ENCODE data around the gene PPP3CA.
A peak's percentile ranks its signal among the peaks of the same experiment; 100 is the strongest.

Gene PPP3CA

GRCh38 chr4:101040776-101041175 lies 306.6 kb downstream of the PPP3CA start:
- Histone ChIP-seq H3K9me3 (ENCODE audit: control insufficient read depth, insufficient read depth, low read length) (no peaks in the 10 kb centered on the region), H3K27me3 (ENCODE audit: control insufficient read depth, insufficient read depth, low read length) (no peaks in the 10 kb centered on the region), H3K36me3 (ENCODE audit: control insufficient read depth, insufficient read depth, low read length) (no peaks in the 10 kb centered on the region), H3K4me3 (ENCODE audit: low read depth, low read length) (no peak overlapping the region), H3K9ac (ENCODE audit: low read depth, low read length) (no peak overlapping the region), H3K4me1 (ENCODE audit: control insufficient read depth, insufficient read depth, low read length) (peaks cover 9% of the 10 kb centered on the region)

GRCh38 chr4:101039367-101039766 lies 308.0 kb downstream of the PPP3CA start:
- H3K4me3 ChIP-seq (ENCODE audit: low read depth, low read length) = no peak overlapping the region
- H3K27me3 ChIP-seq (ENCODE audit: control insufficient read depth, insufficient read depth, low read length) = no peaks in the 10 kb centered on the region
- no peaks in the 10 kb centered on the region for H3K9me3 ChIP-seq (ENCODE audit: control insufficient read depth, insufficient read depth, low read length)
- H3K4me1 ChIP-seq (ENCODE audit: control insufficient read depth, insufficient read depth, low read length) = peaks cover 3% of the 10 kb centered on the region
- no peak overlapping the region for H3K9ac ChIP-seq (ENCODE audit: low read depth, low read length)
- H3K36me3 ChIP-seq (ENCODE audit: control insufficient read depth, insufficient read depth, low read length) = no peaks in the 10 kb centered on the region

GRCh38 chr4:101037938-101038413 lies 309.4 kb downstream of the PPP3CA start:
- Histone ChIP-seq H3K9me3 (ENCODE audit: control insufficient read depth, insufficient read depth, low read length) (no peaks in the 10 kb centered on the region), H3K36me3 (ENCODE audit: control insufficient read depth, insufficient read depth, low read length) (no peaks in the 10 kb centered on the region), H3K9ac (ENCODE audit: low read depth, low read length) (no peak overlapping the region), H3K4me1 (ENCODE audit: control insufficient read depth, insufficient read depth, low read length) (peaks cover 10% of the 10 kb centered on the region), H3K4me3 (ENCODE audit: low read depth, low read length) (no peak overlapping the region), H3K27me3 (ENCODE audit: control insufficient read depth, insufficient read depth, low read length) (no peaks in the 10 kb centered on the region)

DNA sequence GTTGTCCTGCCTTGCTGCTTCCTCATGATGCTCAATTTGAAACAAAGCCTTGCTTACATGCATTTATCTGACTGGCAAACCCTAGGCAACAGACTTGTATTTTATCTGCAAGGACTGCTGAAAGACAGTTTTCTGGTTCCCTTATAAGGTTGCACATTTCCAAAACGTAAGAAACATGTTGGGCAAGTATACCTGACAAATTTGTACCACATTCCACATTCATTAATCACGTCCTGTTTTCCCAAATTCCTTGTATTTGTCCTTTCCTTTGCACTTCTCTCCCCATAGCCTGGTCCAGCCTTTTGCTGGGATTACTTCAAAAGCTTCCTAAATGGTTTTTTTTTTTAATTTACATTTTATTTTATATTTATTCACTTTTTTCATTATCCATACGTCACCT lies 310.1 kb downstream of the PPP3CA start:
- peaks cover 16% of the 10 kb centered on the region for H3K4me1 ChIP-seq (ENCODE audit: control insufficient read depth, insufficient read depth, low read length)
- no peaks in the 10 kb centered on the region for H3K9me3 ChIP-seq (ENCODE audit: control insufficient read depth, insufficient read depth, low read length)
- H3K27me3 ChIP-seq (ENCODE audit: control insufficient read depth, insufficient read depth, low read length) = no peaks in the 10 kb centered on the region
- H3K9ac ChIP-seq (ENCODE audit: low read depth, low read length) = no peak overlapping the region
- no peak overlapping the region for H3K4me3 ChIP-seq (ENCODE audit: low read depth, low read length)
- no peaks in the 10 kb centered on the region for H3K36me3 ChIP-seq (ENCODE audit: control insufficient read depth, insufficient read depth, low read length)

DNA sequence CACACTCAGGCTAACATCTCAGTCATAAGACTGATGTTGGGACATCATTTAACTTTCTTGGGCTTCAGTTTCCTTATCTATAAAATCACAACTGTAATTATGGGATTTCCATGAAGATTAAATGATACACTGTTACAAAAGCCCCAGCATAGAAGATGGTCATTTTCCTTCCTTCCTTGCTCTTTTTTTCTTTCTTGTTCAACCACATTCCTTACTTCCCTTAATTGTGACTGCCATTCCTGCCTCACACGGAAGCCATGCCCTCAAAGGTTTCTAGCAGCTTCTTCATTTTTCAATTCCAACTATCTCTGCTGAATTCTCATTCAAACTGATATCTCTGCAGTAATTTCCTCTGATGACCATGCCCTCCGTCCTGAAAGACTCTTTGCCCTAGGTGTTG lies 311.8 kb downstream of the PPP3CA start:
- H3K4me3 ChIP-seq (ENCODE audit: low read depth, low read length) = no peak overlapping the region
- H3K4me1 ChIP-seq (ENCODE audit: control insufficient read depth, insufficient read depth, low read length) = peaks cover 13% of the 10 kb centered on the region
- no peaks in the 10 kb centered on the region for H3K36me3 ChIP-seq (ENCODE audit: control insufficient read depth, insufficient read depth, low read length)
- H3K9ac ChIP-seq (ENCODE audit: low read depth, low read length) = no peak overlapping the region
- no peaks in the 10 kb centered on the region for H3K27me3 ChIP-seq (ENCODE audit: control insufficient read depth, insufficient read depth, low read length)
- no peaks in the 10 kb centered on the region for H3K9me3 ChIP-seq (ENCODE audit: control insufficient read depth, insufficient read depth, low read length)

DNA sequence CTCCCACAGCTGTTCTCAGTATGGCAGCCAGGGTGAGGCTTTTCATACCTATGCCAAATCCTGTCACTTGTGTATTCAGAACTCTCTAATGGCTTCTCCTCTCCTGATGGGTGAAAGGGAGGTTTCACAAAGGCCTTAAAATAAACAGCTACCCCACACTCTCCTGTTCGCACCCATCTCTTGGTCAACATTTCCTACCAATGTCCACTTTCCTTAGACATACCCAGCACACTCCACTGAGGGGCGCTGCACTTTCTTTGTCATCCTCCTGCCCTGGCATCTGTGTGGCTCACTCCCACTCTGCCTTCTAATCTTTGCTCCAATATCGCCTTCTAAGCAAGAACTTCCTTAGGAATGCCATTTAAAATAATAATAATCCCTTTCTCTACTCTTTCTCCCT lies 313.3 kb downstream of the PPP3CA start:
- H3K9ac ChIP-seq (ENCODE audit: low read depth, low read length) = no peak overlapping the region
- peaks cover 19% of the 10 kb centered on the region for H3K4me1 ChIP-seq (ENCODE audit: control insufficient read depth, insufficient read depth, low read length)
- no peaks in the 10 kb centered on the region for H3K9me3 ChIP-seq (ENCODE audit: control insufficient read depth, insufficient read depth, low read length)
- no peaks in the 10 kb centered on the region for H3K27me3 ChIP-seq (ENCODE audit: control insufficient read depth, insufficient read depth, low read length)
- no peaks in the 10 kb centered on the region for H3K36me3 ChIP-seq (ENCODE audit: control insufficient read depth, insufficient read depth, low read length)
- H3K4me3 ChIP-seq (ENCODE audit: low read depth, low read length) = no peak overlapping the region

DNA sequence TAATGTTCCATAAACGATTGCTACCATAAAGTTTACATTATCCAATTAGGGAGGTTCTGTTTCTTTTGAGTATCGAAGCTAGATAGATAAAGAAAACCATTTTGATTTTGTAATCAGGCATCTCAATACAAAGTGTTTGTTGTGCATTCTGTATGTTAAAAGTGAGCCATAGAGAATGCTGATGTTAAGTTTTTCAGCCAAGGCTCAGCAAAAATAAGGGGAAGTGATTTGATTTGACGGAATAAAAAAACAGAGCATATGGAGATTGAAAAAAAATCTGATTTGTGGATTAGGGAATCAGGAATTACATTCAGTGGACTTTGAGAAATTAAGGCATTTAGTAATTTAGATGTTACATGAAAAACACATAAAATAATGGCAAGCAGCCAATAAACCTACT lies 314.8 kb downstream of the PPP3CA start:
- H3K36me3 ChIP-seq (ENCODE audit: control insufficient read depth, insufficient read depth, low read length) = no peaks in the 10 kb centered on the region
- H3K4me1 ChIP-seq (ENCODE audit: control insufficient read depth, insufficient read depth, low read length) = peaks cover 24% of the 10 kb centered on the region

GRCh38 chr4:101031971-101032370 lies 315.4 kb downstream of the PPP3CA start:
- no peak overlapping the region for H3K9ac ChIP-seq (ENCODE audit: low read depth, low read length)
- H3K4me3 ChIP-seq (ENCODE audit: low read depth, low read length) = peak overlapping the region; percentile 13
- no peaks in the 10 kb centered on the region for H3K36me3 ChIP-seq (ENCODE audit: control insufficient read depth, insufficient read depth, low read length)
- peaks cover 24% of the 10 kb centered on the region for H3K4me1 ChIP-seq (ENCODE audit: control insufficient read depth, insufficient read depth, low read length)
- no peaks in the 10 kb centered on the region for H3K27me3 ChIP-seq (ENCODE audit: control insufficient read depth, insufficient read depth, low read length)
- H3K9me3 ChIP-seq (ENCODE audit: control insufficient read depth, insufficient read depth, low read length) = no peaks in the 10 kb centered on the region

More for the DNA sequence above, 314.8 kb downstream of the PPP3CA start:
- no peaks in the 10 kb centered on the region for H3K9me3 ChIP-seq (ENCODE audit: control insufficient read depth, insufficient read depth, low read length)
- no peaks in the 10 kb centered on the region for H3K27me3 ChIP-seq (ENCODE audit: control insufficient read depth, insufficient read depth, low read length)
- no peak overlapping the region for H3K4me3 ChIP-seq (ENCODE audit: low read depth, low read length)
- H3K9ac ChIP-seq (ENCODE audit: low read depth, low read length) = no peak overlapping the region

- H3K36me3 ChIP-seq (ENCODE audit: control insufficient read depth, insufficient read depth, low read length) = no peaks in the 10 kb centered on the region
- peaks cover 24% of the 10 kb centered on the region for H3K4me1 ChIP-seq (ENCODE audit: control insufficient read depth, insufficient read depth, low read length)
- H3K9me3 ChIP-seq (ENCODE audit: control insufficient read depth, insufficient read depth, low read length) = no peaks in the 10 kb centered on the region
- no peak overlapping the region for H3K9ac ChIP-seq (ENCODE audit: low read depth, low read length)
- H3K27me3 ChIP-seq (ENCODE audit: control insufficient read depth, insufficient read depth, low read length) = no peaks in the 10 kb centered on the region
- no peak overlapping the region for H3K4me3 ChIP-seq (ENCODE audit: low read depth, low read length)
Observed at GRCh38 chr4:101028886-101029285, 318.4 kb downstream of the PPP3CA start.

DNA sequence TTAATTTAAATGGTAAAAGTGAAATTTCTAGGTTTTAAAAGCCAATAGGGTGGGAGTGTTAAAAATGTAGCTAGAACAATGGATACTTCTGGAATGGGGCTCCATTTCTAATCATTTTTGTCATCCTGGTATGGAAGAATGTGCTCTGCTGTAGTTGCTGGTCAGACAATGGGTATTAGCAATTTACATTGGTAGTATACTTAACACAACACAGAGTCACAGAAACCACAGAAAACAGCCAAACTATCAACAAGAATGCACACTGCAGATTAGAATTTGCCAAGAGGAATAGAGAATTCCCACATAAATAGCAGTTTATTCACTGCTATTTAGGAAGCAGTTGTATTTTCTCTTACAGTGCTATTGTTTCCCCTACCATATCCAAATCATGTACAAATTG lies 319.6 kb downstream of the PPP3CA start:
- Histone ChIP-seq H3K4me3 (ENCODE audit: low read depth, low read length) (no peak overlapping the region), H3K27me3 (ENCODE audit: control insufficient read depth, insufficient read depth, low read length) (no peaks in the 10 kb centered on the region), H3K4me1 (ENCODE audit: control insufficient read depth, insufficient read depth, low read length) (peaks cover 14% of the 10 kb centered on the region), H3K9ac (ENCODE audit: low read depth, low read length) (no peak overlapping the region), H3K9me3 (ENCODE audit: control insufficient read depth, insufficient read depth, low read length) (no peaks in the 10 kb centered on the region), H3K36me3 (ENCODE audit: control insufficient read depth, insufficient read depth, low read length) (no peaks in the 10 kb centered on the region)

DNA sequence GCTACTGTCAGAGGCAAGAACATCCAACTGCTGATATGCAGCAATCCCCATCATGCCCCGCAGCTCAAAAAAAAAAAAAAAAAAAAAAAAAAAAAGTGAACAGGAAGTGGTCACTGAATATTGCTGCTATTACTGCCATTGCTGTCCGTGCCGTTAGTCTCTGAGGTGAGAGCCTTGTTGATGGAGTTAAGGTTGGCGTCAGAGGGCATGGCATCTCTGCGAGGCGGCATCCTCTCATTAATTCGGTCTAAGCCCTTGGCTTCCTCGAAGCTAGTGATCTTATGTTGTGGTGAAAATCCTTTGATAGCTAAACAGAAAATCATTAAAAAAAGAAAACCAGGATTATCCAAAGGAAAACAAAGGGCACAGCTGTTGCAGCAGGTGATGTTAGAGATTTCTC lies 321.6 kb downstream of the PPP3CA start:
- Histone ChIP-seq H3K9ac (ENCODE audit: low read depth, low read length) (no peak overlapping the region), H3K27me3 (ENCODE audit: control insufficient read depth, insufficient read depth, low read length) (no peaks in the 10 kb centered on the region), H3K9me3 (ENCODE audit: control insufficient read depth, insufficient read depth, low read length) (no peaks in the 10 kb centered on the region), H3K36me3 (ENCODE audit: control insufficient read depth, insufficient read depth, low read length) (no peaks in the 10 kb centered on the region), H3K4me3 (ENCODE audit: low read depth, low read length) (no peak overlapping the region), H3K4me1 (ENCODE audit: control insufficient read depth, insufficient read depth, low read length) (peaks cover 24% of the 10 kb centered on the region)

- no peaks in the 10 kb centered on the region for H3K9me3 ChIP-seq (ENCODE audit: control insufficient read depth, insufficient read depth, low read length)
- H3K27me3 ChIP-seq (ENCODE audit: control insufficient read depth, insufficient read depth, low read length) = no peaks in the 10 kb centered on the region
- no peak overlapping the region for H3K4me3 ChIP-seq (ENCODE audit: low read depth, low read length)
- H3K9ac ChIP-seq (ENCODE audit: low read depth, low read length) = no peak overlapping the region
- peaks cover 19% of the 10 kb centered on the region for H3K4me1 ChIP-seq (ENCODE audit: control insufficient read depth, insufficient read depth, low read length)
- no peaks in the 10 kb centered on the region for H3K36me3 ChIP-seq (ENCODE audit: control insufficient read depth, insufficient read depth, low read length)
Observed at GRCh38 chr4:101022151-101023024, 324.9 kb downstream of the PPP3CA start.
